K562 (cell line): ENCODE data around the gene TMEM135. TPM values are rescaled to one million over a fixed set of nuclear protein-coding genes. Genes with fewer than 3 reads are reported as not detected.

Source experiments
- ATAC-seq: fragments of 200-7000 bp; cut with Tn5 transposase; 3 replicates; pipeline ENCODE4 v1.9.1; 2020; ENCODE audit warnings: moderate library complexity
- BruUV-seq: library from RNA; stranded (reverse); fragments of 400-500 nt; replicated peaks from 2 replicates; lab custom pipeline; 2021; lab: Mats Ljungman, UMichigan
- CTCF ChIA-PET: fragments of 300-600 bp; formaldehyde crosslinking; extraction: SDS; loops from one replicate; lab custom pipeline; 2021; ENCODE audit warnings: low intra/inter-chr PET ratio; lab: Yijun Ruan, JAX
- POLR2A ChIA-PET: fragments of 300-600, 350-650 bp; sonication (Branson Sonifier 250); formaldehyde crosslinking; extraction: SDS; loops from one replicate; lab custom pipeline; 2021; ENCODE audit warnings: antibody characterized with exemption, inconsistent platforms; lab: Yijun Ruan, JAX
- DNase-seq, 4 experiments: peaks; one replicate each; pipeline versions ENCODE4 v3.0.0 to v3.0.0-alpha.2; 2011 to 2018; ENCODE audit warnings: low spot score in 3 of 4, mixed read lengths in 3 of 4; ENCODE audit errors: extremely low read depth in 1 of 4
- FAIRE-seq: peaks from 2 replicates; lab custom pipeline; 2011; peaks lifted over from hg19 to GRCh38; lab: Jason Lieb, UNC
- H2AFZ ChIP-seq: 2 replicates; pipeline ENCODE4 v1.6.0; 2011; ENCODE audit warnings: low read depth, low read length, control low read depth, inconsistent platforms
- H3K27ac ChIP-seq: fragments of 200-600 bp; 3 replicates; pipeline ENCODE4 v1.8.0; 2011; ENCODE audit warnings: low read depth, mild to moderate bottlenecking, control low read depth, inconsistent platforms, low read length, moderate library complexity, mixed read lengths; ENCODE audit errors: extremely low read depth
- H3K27me3 ChIP-seq, 2 experiments: fragments of 300-600 bp in 1 of 2; 2 replicates in 1 of 2; 3 replicates in 1 of 2; pipeline versions ENCODE4 v1.6.0 to v1.8.0; 2011; ENCODE audit warnings: inconsistent platforms in 2 of 2, low read length in 2 of 2, mild to moderate bottlenecking in 1 of 2, mixed read lengths in 1 of 2, moderate library complexity in 1 of 2; ENCODE audit not compliant: control insufficient read depth in 2 of 2, insufficient read depth in 2 of 2
- H3K36me3 ChIP-seq: fragments of 300-600 bp; 3 replicates; pipeline ENCODE4 v1.8.0; 2011; ENCODE audit warnings: mild to moderate bottlenecking, low read length, inconsistent platforms; ENCODE audit not compliant: control insufficient read depth, insufficient read depth
- H3K4me1 ChIP-seq, 2 experiments: fragments of 200-600 bp in 1 of 2; replicated peaks in 1 of 2; 2 replicates in 1 of 2; 3 replicates in 1 of 2; pipeline versions ENCODE4 v1.5.1 to v1.8.0; 2011; ENCODE audit warnings: inconsistent platforms in 2 of 2, low read length in 2 of 2, mild to moderate bottlenecking in 1 of 2, mixed read lengths in 1 of 2, moderate library complexity in 1 of 2; ENCODE audit not compliant: control insufficient read depth in 2 of 2, insufficient read depth in 2 of 2
- H3K4me2 ChIP-seq: 2 replicates; pipeline ENCODE4 v1.6.1; 2011; ENCODE audit warnings: low read length, control low read depth, inconsistent platforms, mixed read lengths; ENCODE audit not compliant: insufficient read depth
- H3K4me3 ChIP-seq: fragments of 200-600 bp; sonication (generic), shearing (Covaris generic); 2 replicates; pipeline ENCODE4 v1.5.1; 2016; ENCODE audit warnings: control low read depth, inconsistent platforms
- H3K79me2 ChIP-seq: fragments of 200-600 bp; 3 replicates; pipeline ENCODE4 v1.8.0; 2011; ENCODE audit warnings: low read length, inconsistent platforms; ENCODE audit not compliant: control insufficient read depth, insufficient read depth
- H3K9ac ChIP-seq, 2 experiments: 2 replicates each; pipeline versions ENCODE4 v1.6.0 to v1.6.1; 2011; ENCODE audit warnings: low read depth in 2 of 2, low read length in 2 of 2, control low read depth in 1 of 2, inconsistent platforms in 1 of 2, mild to moderate bottlenecking in 1 of 2, mixed read lengths in 1 of 2; ENCODE audit not compliant: insufficient read depth in 1 of 2
- H3K9me1 ChIP-seq: one replicate; pipeline ENCODE4 v1.6.0; 2011; ENCODE audit warnings: inconsistent platforms, mild to moderate bottlenecking, low read length, moderate library complexity; ENCODE audit not compliant: control insufficient read depth, insufficient read depth
- H3K9me3 ChIP-seq: replicated peaks from 2 replicates; pipeline ENCODE4 v1.5.1; 2011; ENCODE audit warnings: low read depth, low read length, inconsistent platforms; ENCODE audit not compliant: control insufficient read depth, insufficient read depth
- H4K20me1 ChIP-seq: replicated peaks from 2 replicates; pipeline ENCODE4 v1.6.1; 2011; ENCODE audit warnings: low read length, inconsistent platforms, mixed read lengths; ENCODE audit not compliant: control insufficient read depth, insufficient read depth
- CEBPZ ChIP-seq: fragments of 150-350 bp; IDR thresholded peaks from 2 replicates; pipeline ENCODE4 v1.6.1; 2014; ENCODE audit warnings: low read depth, mild to moderate bottlenecking, low read length, borderline replicate concordance
- FOXP1 ChIP-seq: sonication (generic); formaldehyde crosslinking; IDR thresholded peaks from 2 replicates; pipeline ENCODE4 v1.8.0; 2022; ENCODE audit warnings: mild to moderate bottlenecking, missing genetic modification reagents
- HMG20B ChIP-seq: fragments of 250-450 bp; sonication (Bioruptor Pico); IDR thresholded peaks from 2 replicates; pipeline ENCODE4 v1.5.0; 2021; ENCODE audit warnings: mild to moderate bottlenecking
- PHF20 ChIP-seq: fragments of 450-650 bp; IDR thresholded peaks from 2 replicates; pipeline ENCODE4 v1.6.1; 2018; ENCODE audit not compliant: partially characterized antibody
- ZKSCAN8 ChIP-seq: fragments of 200-800 bp; sonication (Bioruptor generic); IDR thresholded peaks from 2 replicates; pipeline ENCODE4 v1.6.1; 2016; ENCODE audit warnings: missing genetic modification characterization, missing compliant biosample characterization
- ZSCAN32 ChIP-seq: fragments of 450-650 bp; formaldehyde crosslinking; IDR thresholded peaks from 2 replicates; pipeline ENCODE4 v1.4.0; 2020; ENCODE audit warnings: mild to moderate bottlenecking, moderate library complexity
- whole genome bisulfite sequencing: fragments of 100-300 bp; shearing (Covaris generic); methylation state at CpG from one replicate; pipeline ENCODE4 v1.1.6; 2016; ENCODE audit warnings: low coverage, mixed read lengths; ENCODE audit not compliant: insufficient coverage; ENCODE audit errors: missing lambda C conversion rate; 5-methylcytosine and 5-hydroxymethylcytosine counted together
- in situ Hi-C: fragments of 300-500 bp; cut with MboI; formaldehyde crosslinking; loops from 4 replicates; pipeline ENCODE4 v1.15.0; 2018; ENCODE audit warnings: inconsistent platforms, mixed read lengths
- intact Hi-C: fragments of 100-400 bp; cut with micrococcal nuclease; formaldehyde crosslinking; loops from 2 replicates; pipeline ENCODE4 v1.14.2; 2022
- polyA plus RNA-seq, 8 experiments: library from polyadenylated mRNA; depleted of rRNA in 4 of 8; stranded (reverse) in 5 of 8; unstranded in 3 of 8; fragments of >200 nt; fragmentation: Nextera tagmentation in 2 of 8; fragmentation: Illumina TruSeq in 1 of 8; extraction: Ambion mirVana in 2 of 8; extraction: Trizol in 1 of 8; gene quantifications; 2 replicates each; pipeline versions ENCODE4 v1.2.1 to v1.2.3, GENCODE V29; 2011 to 2014; ENCODE audit warnings: inconsistent platforms in 1 of 8, missing spikeins in 1 of 8
- total RNA-seq, 7 experiments: library from RNA; depleted of rRNA in 6 of 7; stranded (reverse); fragments of >200 nt in 6 of 7; fragmentation: Illumina TruSeq in 2 of 7; extraction: Trizol in 2 of 7; gene quantifications; 2 replicates each; pipeline versions ENCODE4 v1.2.1 to v1.2.3, GENCODE V29; 2011 to 2021; ENCODE audit warnings: low replicate concordance in 1 of 7
- TF ChIP-seq, protein P1 (sequence below): fragments of 450-650 bp; formaldehyde crosslinking; IDR thresholded peaks from 2 replicates; pipeline ENCODE4 v1.4.0; 2022; ENCODE audit warnings: missing genetic modification characterization

TMEM135 gene
- total and polyA plus RNA-seq, 9 of the 15 experiments (the other 6 are each of a cell fraction or from before 2014, with no cell fraction given), result 17.3 to 53.6 (median 24.9) TPM

DNA sequence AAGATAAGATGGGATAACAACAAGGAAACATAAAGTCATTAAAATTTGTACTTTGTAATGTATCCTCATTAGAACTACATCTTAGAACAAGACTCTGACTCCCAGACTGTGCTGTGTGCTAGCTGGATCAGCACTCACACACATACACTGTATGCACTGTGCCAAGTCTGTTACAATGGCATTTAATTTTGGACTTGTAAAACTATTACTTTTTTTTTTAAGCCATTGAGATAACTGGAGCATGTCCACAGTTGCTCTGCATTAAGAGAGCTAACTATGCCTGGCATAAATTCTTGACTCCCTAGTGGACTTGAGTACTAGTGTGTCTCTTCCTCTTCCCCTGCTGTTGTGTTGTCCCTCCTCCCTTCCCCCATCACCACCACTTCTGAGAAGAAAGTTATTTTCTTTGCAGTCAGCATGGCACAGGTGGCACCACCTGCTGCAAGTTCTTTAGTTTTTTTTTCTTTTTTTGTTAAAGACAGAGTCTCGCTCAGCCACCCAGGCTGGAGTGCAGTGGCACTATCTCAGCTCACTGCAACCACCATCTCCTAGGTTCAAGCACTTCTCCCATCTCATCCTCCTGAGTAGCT lies 268.6 kb downstream of the TMEM135 start:
- peaks cover 5% of the 10 kb centered on the region; the same call in 2 of the 3 replicates for H3K36me3 ChIP-seq
- H3K9me1 ChIP-seq, result no peaks in the 10 kb centered on the region
- no TSS peak for BruUV-seq
- intact Hi-C loops, result no loop called here
- 100% methylated on average over 1 of the region's 1 CpG for WGBS
- POLR2A ChIA-PET, result interaction anchor here (1.4 kb wide), 1 partner anchor 10 kb away, joined by 4 read pairs; no protein-coding TSS in a partner anchor
- CTCF ChIA-PET, result no interaction called here
- no peaks in the 10 kb centered on the region for H3K27me3 ChIP-seq
- no peaks in the 10 kb centered on the region for H3K9me3 ChIP-seq
- H2AFZ ChIP-seq, result no peak overlapping the region
- no peaks in the 10 kb centered on the region for H3K79me2 ChIP-seq
- DNase-seq (no peak), ATAC-seq (peak; percentile 34; the same call in 2 of the 3 replicates), FAIRE-seq (no peak)
- in situ Hi-C loops, result no loop called here
- no peak overlapping the region for H3K4me3 ChIP-seq
- TF ChIP-seq HMG20B (CRISPR knock-in tag), result no peak
- no peak for TF ChIP-seq PHF20
- TF ChIP-seq, protein P1, sequence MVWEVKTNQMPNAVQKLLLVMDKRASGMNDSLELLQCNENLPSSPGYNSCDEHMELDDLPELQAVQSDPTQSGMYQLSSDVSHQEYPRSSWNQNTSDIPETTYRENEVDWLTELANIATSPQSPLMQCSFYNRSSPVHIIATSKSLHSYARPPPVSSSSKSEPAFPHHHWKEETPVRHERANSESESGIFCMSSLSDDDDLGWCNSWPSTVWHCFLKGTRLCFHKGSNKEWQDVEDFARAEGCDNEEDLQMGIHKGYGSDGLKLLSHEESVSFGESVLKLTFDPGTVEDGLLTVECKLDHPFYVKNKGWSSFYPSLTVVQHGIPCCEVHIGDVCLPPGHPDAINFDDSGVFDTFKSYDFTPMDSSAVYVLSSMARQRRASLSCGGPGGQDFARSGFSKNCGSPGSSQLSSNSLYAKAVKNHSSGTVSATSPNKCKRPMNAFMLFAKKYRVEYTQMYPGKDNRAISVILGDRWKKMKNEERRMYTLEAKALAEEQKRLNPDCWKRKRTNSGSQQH (CRISPR knock-in tag), result no peak
- no peak for TF ChIP-seq ZKSCAN8 (CRISPR knock-in tag)
- no peak for TF ChIP-seq FOXP1
- no peak for TF ChIP-seq ZSCAN32 (CRISPR knock-in tag)
- no peak for TF ChIP-seq CEBPZ
- H3K4me1 ChIP-seq, result no peaks in the 10 kb centered on the region; a peak in 2 of 5 replicates
- no peaks in the 10 kb centered on the region; the same call in 1 of the 2 replicates for H4K20me1 ChIP-seq
- H3K4me2 ChIP-seq, result no peak overlapping the region
- H3K9ac ChIP-seq, result no peak overlapping the region
- no peak overlapping the region for H3K27ac ChIP-seq
